DOHH2 (cell line): Measurements from ENCODE around the gene CDC123.

ENCODE experiments used
- EZH2phosphoT487 ChIP-seq: fragments of 200-600 bp; sonication (generic); IDR thresholded peaks from 2 replicates; pipeline ENCODE4 v1.6.1; 2017; ENCODE audit warnings: borderline replicate concordance, mild to moderate bottlenecking, antibody characterized with exemption, low read length, moderate library complexity, mixed read lengths
- TF ChIP-seq, protein P1 (sequence below): fragments of 200-600 bp; sonication (generic); IDR thresholded peaks from one replicate; pipeline ENCODE4 v1.5.1; 2014; ENCODE audit warnings: antibody characterized with exemption, mild to moderate bottlenecking, low read depth, low read length; ENCODE audit not compliant: poor library complexity, severe bottlenecking

DNA sequence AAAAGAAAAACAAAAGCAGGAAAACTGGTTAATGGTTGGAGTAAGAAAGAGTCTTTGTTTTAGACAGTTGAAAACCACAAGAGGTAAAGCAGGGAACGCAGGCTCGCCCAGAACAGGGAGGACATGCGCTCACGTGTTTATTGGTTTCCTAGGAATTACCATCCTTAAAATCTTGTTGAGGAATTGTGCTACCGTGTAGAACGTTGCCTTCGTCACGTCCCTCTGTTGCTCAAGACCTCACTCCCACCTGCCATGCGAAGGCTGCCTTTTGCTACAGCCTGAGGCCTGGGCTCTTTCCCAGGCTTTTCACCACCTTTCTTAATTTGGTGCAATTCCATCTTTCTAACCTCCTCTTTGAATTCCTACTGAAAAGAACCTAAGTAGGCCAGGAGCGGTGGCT, 91.8 kb downstream of the CDC123 start:
- TF ChIP-seq, protein P1, sequence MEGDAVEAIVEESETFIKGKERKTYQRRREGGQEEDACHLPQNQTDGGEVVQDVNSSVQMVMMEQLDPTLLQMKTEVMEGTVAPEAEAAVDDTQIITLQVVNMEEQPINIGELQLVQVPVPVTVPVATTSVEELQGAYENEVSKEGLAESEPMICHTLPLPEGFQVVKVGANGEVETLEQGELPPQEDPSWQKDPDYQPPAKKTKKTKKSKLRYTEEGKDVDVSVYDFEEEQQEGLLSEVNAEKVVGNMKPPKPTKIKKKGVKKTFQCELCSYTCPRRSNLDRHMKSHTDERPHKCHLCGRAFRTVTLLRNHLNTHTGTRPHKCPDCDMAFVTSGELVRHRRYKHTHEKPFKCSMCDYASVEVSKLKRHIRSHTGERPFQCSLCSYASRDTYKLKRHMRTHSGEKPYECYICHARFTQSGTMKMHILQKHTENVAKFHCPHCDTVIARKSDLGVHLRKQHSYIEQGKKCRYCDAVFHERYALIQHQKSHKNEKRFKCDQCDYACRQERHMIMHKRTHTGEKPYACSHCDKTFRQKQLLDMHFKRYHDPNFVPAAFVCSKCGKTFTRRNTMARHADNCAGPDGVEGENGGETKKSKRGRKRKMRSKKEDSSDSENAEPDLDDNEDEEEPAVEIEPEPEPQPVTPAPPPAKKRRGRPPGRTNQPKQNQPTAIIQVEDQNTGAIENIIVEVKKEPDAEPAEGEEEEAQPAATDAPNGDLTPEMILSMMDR, result no peak
- no peak for TF ChIP-seq EZH2phosphoT487
